Nephron progenitor cell (in vitro differentiated cells): ENCODE measurements around the gene ATP1A2.

Source experiments
- DNase-seq: peaks from one replicate; pipeline ENCODE4 v3.0.0; 2021
- H3K27ac Mint-ChIP-seq: 2 replicates; pipeline ENCODE4 v1.8.0; 2021; ENCODE audit warnings: mild to moderate bottlenecking, moderate library complexity, mixed read lengths
- H3K27me3 Mint-ChIP-seq: 2 replicates; pipeline ENCODE4 v1.8.0; 2021; ENCODE audit warnings: mild to moderate bottlenecking, low read depth, mixed read lengths; ENCODE audit not compliant: poor library complexity
- H3K36me3 Mint-ChIP-seq: 2 replicates; pipeline ENCODE4 v1.8.0; 2021; ENCODE audit warnings: low read depth, mixed read lengths
- H3K4me1 Mint-ChIP-seq: 2 replicates; pipeline ENCODE4 v1.8.0; 2021; ENCODE audit warnings: mixed read lengths
- H3K4me3 Mint-ChIP-seq: 2 replicates; pipeline ENCODE4 v1.8.0; 2021; ENCODE audit warnings: mild to moderate bottlenecking, moderate library complexity, mixed read lengths
- H3K9me3 Mint-ChIP-seq: 2 replicates; pipeline ENCODE4 v1.8.0; 2021; ENCODE audit warnings: mild to moderate bottlenecking, moderate library complexity, mixed read lengths
- TF ChIP-seq, protein P1 (sequence below): fragments of 200-600 bp; sonication (generic); IDR thresholded peaks from 2 replicates; pipeline ENCODE4 v1.5.0; 2021; ENCODE audit warnings: antibody characterized with exemption

Gene ATP1A2

DNA sequence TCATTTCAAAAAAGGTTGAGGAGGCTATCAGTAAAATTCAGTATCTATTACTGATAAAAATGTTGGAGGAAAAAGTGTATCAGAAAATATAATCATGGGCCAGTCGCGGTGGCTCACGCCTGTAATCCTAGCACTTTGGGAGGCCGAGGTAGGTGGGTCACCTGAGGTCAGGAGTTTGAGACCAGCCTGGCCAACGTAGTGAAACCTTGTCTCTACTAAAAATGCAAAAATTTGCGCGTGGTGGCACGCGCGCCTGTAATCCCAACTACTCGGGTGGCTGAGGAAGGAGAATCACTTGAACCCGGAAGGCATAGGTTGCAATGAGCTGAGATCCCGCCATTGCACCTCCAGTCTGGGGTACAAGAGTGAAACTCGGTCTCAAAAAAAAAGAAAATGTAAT, 30.5 kb downstream of the ATP1A2 start:
- Mint-ChIP-seq H3K9me3 (no peaks in the 10 kb centered on the region), H3K4me1 (peaks cover 17% of the 10 kb centered on the region), H3K4me3 (no peak overlapping the region), H3K27ac (no peak overlapping the region), H3K36me3 (peaks cover 10% of the 10 kb centered on the region), H3K27me3 (peaks cover 14% of the 10 kb centered on the region)
- TF ChIP-seq, protein P1, sequence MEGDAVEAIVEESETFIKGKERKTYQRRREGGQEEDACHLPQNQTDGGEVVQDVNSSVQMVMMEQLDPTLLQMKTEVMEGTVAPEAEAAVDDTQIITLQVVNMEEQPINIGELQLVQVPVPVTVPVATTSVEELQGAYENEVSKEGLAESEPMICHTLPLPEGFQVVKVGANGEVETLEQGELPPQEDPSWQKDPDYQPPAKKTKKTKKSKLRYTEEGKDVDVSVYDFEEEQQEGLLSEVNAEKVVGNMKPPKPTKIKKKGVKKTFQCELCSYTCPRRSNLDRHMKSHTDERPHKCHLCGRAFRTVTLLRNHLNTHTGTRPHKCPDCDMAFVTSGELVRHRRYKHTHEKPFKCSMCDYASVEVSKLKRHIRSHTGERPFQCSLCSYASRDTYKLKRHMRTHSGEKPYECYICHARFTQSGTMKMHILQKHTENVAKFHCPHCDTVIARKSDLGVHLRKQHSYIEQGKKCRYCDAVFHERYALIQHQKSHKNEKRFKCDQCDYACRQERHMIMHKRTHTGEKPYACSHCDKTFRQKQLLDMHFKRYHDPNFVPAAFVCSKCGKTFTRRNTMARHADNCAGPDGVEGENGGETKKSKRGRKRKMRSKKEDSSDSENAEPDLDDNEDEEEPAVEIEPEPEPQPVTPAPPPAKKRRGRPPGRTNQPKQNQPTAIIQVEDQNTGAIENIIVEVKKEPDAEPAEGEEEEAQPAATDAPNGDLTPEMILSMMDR = no peak
- no peak for DNase-seq

DNA sequence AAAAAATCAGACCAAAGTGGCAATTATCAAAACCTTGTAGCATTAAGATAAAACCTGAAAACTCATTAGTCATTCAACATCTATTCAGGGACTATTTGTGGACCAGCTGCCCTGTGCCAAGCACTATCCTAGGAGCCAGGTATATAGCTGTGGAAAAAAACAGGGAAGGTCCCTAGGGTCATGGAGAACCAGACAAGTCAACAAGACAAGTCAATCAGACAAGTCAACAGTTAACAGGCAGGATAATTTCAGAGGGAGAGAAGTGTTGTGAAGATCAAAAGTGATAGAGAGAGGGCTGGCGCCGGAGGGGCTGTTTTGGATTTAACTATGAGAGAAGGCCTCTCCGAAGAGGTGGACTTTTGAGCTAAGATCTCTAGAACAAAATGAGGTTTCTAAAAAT, 32.6 kb downstream of the ATP1A2 start:
- Mint-ChIP-seq H3K36me3 (no peaks in the 10 kb centered on the region), H3K9me3 (no peaks in the 10 kb centered on the region)
- TF ChIP-seq, protein P1 = no peak

DNA sequence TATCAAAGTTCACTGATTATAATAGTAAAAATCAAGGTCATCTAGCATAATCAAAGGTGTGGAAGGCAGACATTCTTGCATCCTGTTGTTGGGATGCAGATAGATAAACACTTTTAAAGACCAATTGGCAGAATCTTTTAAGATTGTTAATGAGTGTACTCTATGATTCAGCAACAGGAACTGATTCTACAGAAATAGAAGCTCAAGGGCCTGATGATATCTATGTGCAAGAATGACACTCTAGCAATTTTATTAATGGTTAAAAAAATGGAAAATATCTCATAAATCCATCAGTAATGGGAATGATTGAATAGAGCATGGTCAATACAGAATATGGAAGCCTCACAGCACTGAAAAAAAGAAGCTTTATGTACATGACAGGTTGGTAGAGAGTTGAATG, 33.7 kb downstream of the ATP1A2 start:
- DNase-seq = no peak
- H3K27me3 Mint-ChIP-seq = peaks cover 17% of the 10 kb centered on the region
- TF ChIP-seq, protein P1 = no peak
- H3K9me3 Mint-ChIP-seq = no peaks in the 10 kb centered on the region
- no peak overlapping the region for H3K4me3 Mint-ChIP-seq
- no peaks in the 10 kb centered on the region for H3K36me3 Mint-ChIP-seq
- peaks cover 16% of the 10 kb centered on the region for H3K4me1 Mint-ChIP-seq
- H3K27ac Mint-ChIP-seq = no peak overlapping the region

More for the DNA sequence above, 32.6 kb downstream of the ATP1A2 start:
- Mint-ChIP-seq H3K27me3 (peaks cover 17% of the 10 kb centered on the region), H3K27ac (no peak overlapping the region), H3K4me1 (peaks cover 16% of the 10 kb centered on the region), H3K4me3 (no peak overlapping the region)
- DNase-seq = no peak

DNA sequence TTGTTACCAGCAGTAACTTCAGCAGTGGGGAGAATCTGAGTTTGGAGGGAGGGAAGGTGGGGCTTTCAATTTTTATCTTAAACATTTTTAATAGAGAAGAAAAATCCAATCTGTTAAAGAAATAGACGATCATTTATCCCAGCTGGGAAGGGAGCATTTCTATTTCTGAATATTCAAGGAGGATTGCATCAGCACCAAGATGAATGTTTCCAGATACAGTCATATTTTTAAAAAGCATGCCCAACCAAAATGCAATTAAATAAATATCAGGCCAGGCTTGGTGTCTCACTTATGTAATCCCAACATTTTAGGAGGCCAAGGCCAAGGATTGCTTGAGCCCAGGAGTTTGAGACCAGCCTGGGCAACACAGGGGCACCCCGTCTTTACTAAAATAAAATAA, 34.2 kb downstream of the ATP1A2 start:
- H3K4me1 Mint-ChIP-seq = peaks cover 15% of the 10 kb centered on the region
- no peaks in the 10 kb centered on the region for H3K9me3 Mint-ChIP-seq
- no peak overlapping the region for H3K4me3 Mint-ChIP-seq
- H3K27me3 Mint-ChIP-seq = peaks cover 14% of the 10 kb centered on the region
- no peaks in the 10 kb centered on the region for H3K36me3 Mint-ChIP-seq
- TF ChIP-seq, protein P1 = no peak
- H3K27ac Mint-ChIP-seq = no peak overlapping the region
- DNase-seq = no peak

DNA sequence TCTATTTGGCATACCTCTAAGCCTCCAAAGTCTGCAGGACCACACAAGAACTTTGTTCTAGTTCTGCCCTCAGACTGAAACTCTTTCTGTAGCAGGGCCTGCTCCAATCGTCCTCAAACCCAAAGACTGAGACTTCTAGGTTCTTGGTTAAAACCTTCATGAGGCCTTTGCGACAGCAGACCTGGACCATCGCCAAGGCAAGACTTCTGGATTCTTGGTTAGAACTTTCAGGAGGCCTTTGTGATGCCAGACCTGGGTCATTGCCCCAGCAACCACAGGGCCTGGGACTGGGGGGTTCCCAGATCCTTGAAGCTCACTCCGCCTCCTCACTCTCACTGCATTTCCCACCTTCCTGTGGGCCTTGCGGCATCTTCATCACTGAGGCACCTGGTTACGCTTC, 35.7 kb downstream of the ATP1A2 start, which contains the start of gene ATP1A4:
ATP1A4 (plus strand) TSS at position 301 of the 400 bp plus-strand sequence. CDS start 438 bp downstream, outside the sequence.
- H3K4me1 Mint-ChIP-seq = peaks cover 5% of the 10 kb centered on the region
- no peak within 1 kb of the TSS for H3K4me3 Mint-ChIP-seq
- H3K36me3 Mint-ChIP-seq = no peaks in the 10 kb centered on the region
- no peaks in the 10 kb centered on the region for H3K9me3 Mint-ChIP-seq
- DNase-seq = no peak
- H3K27me3 Mint-ChIP-seq = peaks cover 14% of the 10 kb centered on the region
- H3K27ac Mint-ChIP-seq = peak within 1 kb of the TSS; percentile 69
- TF ChIP-seq, protein P1 = no peak

DNA sequence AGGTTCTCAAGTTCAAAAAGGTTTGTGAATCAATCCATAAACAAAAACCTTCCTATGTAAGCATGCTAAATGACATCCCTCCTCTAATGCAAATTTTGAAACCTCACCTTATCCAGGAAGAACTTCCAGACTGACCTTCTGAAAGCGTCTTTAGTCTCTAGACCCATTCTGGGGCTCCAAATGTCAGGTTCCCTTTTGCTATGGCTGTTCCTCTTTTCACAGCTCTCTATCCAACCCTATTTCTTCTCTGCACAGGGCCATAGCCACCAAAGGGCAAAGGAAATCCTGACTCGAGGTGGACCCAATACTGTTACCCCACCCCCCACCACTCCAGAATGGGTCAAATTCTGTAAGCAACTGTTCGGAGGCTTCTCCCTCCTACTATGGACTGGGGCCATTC, 39.2 kb downstream of the ATP1A2 start:
- TF ChIP-seq, protein P1 = no peak
- no peaks in the 10 kb centered on the region for H3K9me3 Mint-ChIP-seq
- no peaks in the 10 kb centered on the region for H3K4me1 Mint-ChIP-seq
- no peak overlapping the region for H3K4me3 Mint-ChIP-seq
- DNase-seq = no peak
- H3K27ac Mint-ChIP-seq = no peak overlapping the region
- peaks cover 25% of the 10 kb centered on the region for H3K27me3 Mint-ChIP-seq
- H3K36me3 Mint-ChIP-seq = no peaks in the 10 kb centered on the region
